Measurements from ENCODE around the gene TRIP12. TPM values are rescaled to one million over a fixed set of nuclear protein-coding genes. Genes with fewer than 3 reads are reported as not detected.
"Not testable (repeated sequence)": the region's sequence is repeated elsewhere in the genome, so short reads cannot be mapped to it uniquely, and the experiment has no call there.

TRIP12 gene
- total RNA-seq, 1 donor from 2014 or later, result 206 TPM

DNA sequence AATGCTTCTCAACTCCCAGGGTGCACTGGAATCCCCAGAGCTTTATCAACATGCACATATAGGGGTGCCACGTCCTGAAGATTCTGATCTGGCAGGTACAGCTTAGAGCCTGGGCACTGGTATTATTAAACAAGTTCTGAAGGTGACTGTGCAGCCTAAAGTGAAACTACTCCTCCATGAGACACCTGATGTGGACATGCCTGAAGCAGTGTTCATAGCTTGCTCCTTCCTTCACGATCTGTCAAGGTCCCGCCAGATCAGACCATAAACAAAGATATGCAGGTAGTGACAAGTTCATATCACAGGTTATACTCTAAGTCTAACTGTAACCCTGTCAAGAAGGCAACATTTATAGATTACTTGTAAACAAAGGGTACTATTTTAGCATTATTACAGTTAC, 142.2 kb downstream of the TRIP12 start:
- DNase-seq (ENCODE audit: low spot score), result peak; percentile 3

- no peak for DNase-seq (ENCODE audit: low spot score)
These were observed 144.1 kb downstream of the TRIP12 start for GRCh38 chr2:229777716-229778115.

- no peak for DNase-seq (ENCODE audit: low spot score)
These were observed 146.0 kb downstream of the TRIP12 start for GRCh38 chr2:229775614-229776313.

GRCh38 chr2:229774237-229774636, 147.6 kb downstream of the TRIP12 start:
- no peak for DNase-seq (ENCODE audit: low spot score)

- no peak for DNase-seq (ENCODE audit: low spot score)
These were observed 153.6 kb downstream of the TRIP12 start for GRCh38 chr2:229768235-229768634.

DNA sequence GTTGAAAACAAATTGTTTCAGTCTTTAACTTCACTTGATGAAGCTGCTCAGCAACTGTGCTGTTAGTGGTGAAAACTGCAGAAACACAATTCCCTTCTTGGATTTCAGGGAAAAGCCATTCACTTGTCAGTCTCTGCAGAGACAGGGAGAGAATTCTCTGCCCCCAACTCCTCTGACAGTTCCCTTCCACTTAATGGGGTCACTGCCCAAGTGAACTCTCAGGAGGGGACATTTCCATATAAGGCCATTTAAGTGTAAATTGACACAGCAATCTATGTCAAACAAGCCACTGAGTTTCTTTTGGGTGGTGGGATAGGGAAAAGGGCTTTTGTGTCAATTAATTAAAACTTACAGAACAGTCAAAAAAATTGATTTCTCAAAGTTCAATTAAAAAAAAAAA, 156.1 kb downstream of the TRIP12 start:
- no peak for DNase-seq (ENCODE audit: low spot score)

DNA sequence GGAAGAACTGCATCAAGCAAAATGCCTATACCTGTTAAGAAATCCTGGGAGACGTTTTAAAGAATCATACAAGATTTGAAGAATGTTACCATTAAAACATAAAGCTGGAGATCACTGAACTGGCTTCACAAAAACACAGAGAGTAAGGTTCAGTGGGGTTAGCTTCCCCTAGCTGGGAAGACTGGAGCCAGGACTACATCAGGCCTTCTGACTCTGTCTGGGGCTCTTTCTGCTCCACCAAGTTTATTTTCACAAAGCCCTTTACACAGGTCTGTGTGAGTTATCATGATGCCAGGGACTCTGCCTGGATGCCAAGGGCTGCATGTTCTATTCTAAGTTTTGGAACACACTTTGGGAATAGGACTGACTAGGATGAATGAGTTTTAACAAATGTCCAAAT, 160.1 kb downstream of the TRIP12 start:
- no peak for DNase-seq (ENCODE audit: low spot score)

DNA sequence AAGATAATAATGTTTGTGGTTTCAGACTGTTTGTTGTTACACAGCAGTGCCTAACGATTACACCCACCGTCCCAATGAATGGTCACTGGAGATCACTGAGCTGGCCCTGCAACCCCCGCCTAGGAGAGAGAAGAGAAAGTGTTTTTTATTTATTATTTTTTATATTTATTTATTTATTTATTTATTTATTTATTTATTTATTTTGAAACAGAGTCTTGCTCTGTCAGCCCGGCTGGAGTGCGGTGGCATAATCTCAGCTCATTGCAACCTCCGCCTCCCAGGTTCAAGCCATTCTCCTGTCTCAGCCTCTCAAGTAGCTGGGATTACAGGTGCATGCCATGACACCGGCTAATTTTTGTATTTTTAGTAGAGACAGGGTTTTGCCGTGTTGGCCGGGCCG, 164.3 kb downstream of the TRIP12 start:
- not testable (repeated sequence) for DNase-seq (ENCODE audit: low spot score)

GRCh38 chr2:229752970-229753729, 168.7 kb downstream of the TRIP12 start:
- DNase-seq (ENCODE audit: low spot score), result no peak

DNA sequence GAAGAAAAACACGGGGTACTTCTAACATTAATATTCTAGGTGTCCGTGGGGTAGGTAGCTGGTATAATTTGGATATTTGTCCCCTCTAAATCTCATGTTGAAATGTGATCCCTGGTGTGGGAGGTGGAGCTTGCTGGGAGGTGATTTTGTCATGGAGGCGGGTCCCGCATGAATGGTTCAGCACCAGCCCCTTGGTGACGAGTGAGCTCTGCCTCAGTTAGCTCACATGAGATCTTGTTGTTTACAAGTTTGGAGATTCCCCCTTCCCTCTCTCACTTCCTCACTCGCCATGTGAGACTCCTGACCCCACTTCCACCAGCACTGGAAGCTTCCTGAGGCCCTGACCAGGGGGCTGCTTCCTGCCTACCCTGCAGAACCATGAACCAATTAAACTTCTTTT, 172.0 kb downstream of the TRIP12 start:
- DNase-seq (ENCODE audit: low spot score), result no peak

DNA sequence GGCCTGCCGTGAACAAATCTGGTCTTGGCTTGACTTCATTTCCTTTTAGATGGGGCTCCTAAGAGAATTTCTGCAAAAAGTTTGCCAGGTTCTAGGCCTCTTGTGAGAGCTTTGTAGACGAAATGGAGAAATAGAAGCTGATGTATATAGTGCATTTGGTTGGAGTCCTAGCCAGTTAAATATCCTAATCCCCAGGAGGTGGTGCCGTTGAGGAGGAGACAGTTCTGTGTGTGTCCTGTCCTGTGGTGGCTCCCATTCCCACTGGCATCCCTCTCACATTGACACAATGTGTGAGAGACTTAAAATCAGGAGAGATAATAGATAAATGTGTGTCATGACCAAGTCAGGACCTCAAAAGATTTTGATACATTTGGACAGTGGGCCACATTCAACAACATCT, 172.9 kb downstream of the TRIP12 start:
- no peak for DNase-seq (ENCODE audit: low spot score)

- not testable (repeated sequence) for DNase-seq (ENCODE audit: low spot score)
These were observed 179.1 kb downstream of the TRIP12 start for GRCh38 chr2:229742691-229743090.

GRCh38 chr2:229740279-229740678, 181.5 kb downstream of the TRIP12 start:
- DNase-seq (ENCODE audit: low spot score), result no peak

GRCh38 chr2:229738024-229738625, 183.7 kb downstream of the TRIP12 start:
- no peak for DNase-seq (ENCODE audit: low spot score)

- no peak for DNase-seq (ENCODE audit: low spot score)
These were observed 187.4 kb downstream of the TRIP12 start for GRCh38 chr2:229734410-229734809.

GRCh38 chr2:229733611-229734245, 188.1 kb downstream of the TRIP12 start:
- DNase-seq (ENCODE audit: low spot score), result no peak

GRCh38 chr2:229732897-229733296, 188.9 kb downstream of the TRIP12 start:
- DNase-seq (ENCODE audit: low spot score), result no peak

DNA sequence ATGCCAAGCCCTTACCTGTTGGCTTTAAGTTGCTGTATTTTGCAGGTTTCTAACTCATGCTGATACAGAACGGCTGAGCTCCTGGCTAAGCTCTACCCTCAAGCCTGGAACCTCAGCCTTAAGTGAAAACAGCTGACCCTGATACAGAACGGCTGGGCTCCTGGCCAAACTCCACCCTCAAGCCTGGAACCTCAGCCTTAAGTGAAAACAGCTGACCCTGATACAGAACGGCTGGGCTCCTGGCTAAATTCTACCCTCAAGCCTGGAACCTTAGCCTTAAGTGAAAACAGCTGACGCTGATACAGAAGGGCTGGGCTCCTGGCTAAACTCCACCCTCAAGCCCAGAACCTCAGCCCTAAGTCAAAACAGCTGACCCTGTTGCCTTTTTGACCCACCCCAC, 189.9 kb downstream of the TRIP12 start:
- DNase-seq (ENCODE audit: low spot score), result no peak

- no peak for DNase-seq (ENCODE audit: low spot score)
These were observed 190.4 kb downstream of the TRIP12 start for GRCh38 chr2:229731363-229731762.

DNA sequence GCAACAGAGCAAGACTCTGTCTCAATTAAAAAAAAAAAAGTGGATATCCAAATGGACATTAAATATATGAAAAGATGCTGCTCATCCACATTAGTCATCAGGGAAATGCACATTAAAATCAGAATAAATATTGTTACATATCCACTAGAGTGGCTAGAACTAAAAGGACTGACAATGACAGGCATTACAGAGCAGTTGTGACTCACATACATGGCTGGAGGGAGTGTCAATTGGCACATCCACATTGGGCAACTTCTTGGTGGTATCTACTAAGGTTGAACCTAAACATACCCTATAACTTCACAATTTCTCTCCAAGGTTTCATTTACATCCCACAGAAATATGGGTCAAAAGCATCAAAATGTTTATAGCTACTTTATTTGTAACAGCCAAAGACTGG, 193.4 kb downstream of the TRIP12 start:
- no peak for DNase-seq (ENCODE audit: low spot score)

GRCh38 chr2:229726643-229727042, 195.2 kb downstream of the TRIP12 start:
- no peak for DNase-seq (ENCODE audit: low spot score)

Data from umbilical cord (tissue), 2 donors.